MM.1S (cell line): Measurements from ENCODE around the gene RAI1.

Experiments
- DNase-seq: peaks from one replicate; pipeline ENCODE4 v3.0.0-alpha.2; 2015
- H2AFZ ChIP-seq: fragments of 300-600 bp; sonication (generic); 2 replicates; pipeline ENCODE4 v1.6.0; 2016; ENCODE audit warnings: antibody characterized with exemption, low read length
- H3F3A ChIP-seq: fragments of 300-600 bp; sonication (generic); 2 replicates; pipeline ENCODE4 v1.6.1; 2016; ENCODE audit warnings: mild to moderate bottlenecking, antibody characterized with exemption, low read length, moderate library complexity, mixed read lengths; ENCODE audit not compliant: insufficient read depth
- H3K27ac ChIP-seq: fragments of 300-600 bp; sonication (generic); 2 replicates; pipeline ENCODE4 v1.5.1; 2016; ENCODE audit warnings: mild to moderate bottlenecking, low read length
- H3K27me3 ChIP-seq: fragments of 300-600 bp; sonication (generic); replicated peaks from 2 replicates; pipeline ENCODE4 v1.6.0; 2016; ENCODE audit warnings: low read length; ENCODE audit not compliant: insufficient read depth
- H3K36me3 ChIP-seq: fragments of 300-600 bp; sonication (generic); replicated peaks from 2 replicates; pipeline ENCODE4 v1.6.1; 2016; ENCODE audit warnings: mild to moderate bottlenecking, low read length, mixed read lengths; ENCODE audit not compliant: insufficient read depth
- H3K4me1 ChIP-seq: fragments of 300-600 bp; sonication (generic); 2 replicates; pipeline ENCODE4 v1.6.1; 2016; ENCODE audit warnings: low read length, mixed read lengths
- H3K4me2 ChIP-seq: fragments of 300-600 bp; sonication (generic); 2 replicates; pipeline ENCODE4 v1.6.0; 2016; ENCODE audit warnings: low read depth, low read length
- H3K4me3 ChIP-seq: fragments of 300-600 bp; sonication (generic); 2 replicates; pipeline ENCODE4 v1.5.1; 2016; ENCODE audit warnings: low read length, mixed read lengths
- H3K79me2 ChIP-seq: fragments of 300-600 bp; sonication (generic); 2 replicates; pipeline ENCODE4 v1.6.1; 2016; ENCODE audit warnings: mixed run types, low read length, mixed read lengths
- H3K9ac ChIP-seq: fragments of 300-600 bp; sonication (generic); 2 replicates; pipeline ENCODE4 v1.6.1; 2016; ENCODE audit warnings: low read length, mixed read lengths
- H3K9me2 ChIP-seq: fragments of 300-600 bp; sonication (generic); replicated peaks from 2 replicates; pipeline ENCODE4 v1.6.1; 2016; ENCODE audit warnings: mild to moderate bottlenecking, low read length, mixed read lengths; ENCODE audit not compliant: insufficient read depth
- H3K9me3 ChIP-seq: fragments of 300-600 bp; sonication (generic); replicated peaks from 2 replicates; pipeline ENCODE4 v1.6.1; 2016; ENCODE audit warnings: mild to moderate bottlenecking, low read length, mixed read lengths; ENCODE audit not compliant: insufficient read depth
- H4K20me1 ChIP-seq: fragments of 300-600 bp; sonication (generic); 2 replicates; pipeline ENCODE4 v1.6.1; 2016; ENCODE audit warnings: mild to moderate bottlenecking, low read length, moderate library complexity, mixed read lengths; ENCODE audit not compliant: insufficient read depth
- CTCF ChIP-seq: fragments of 300-600 bp; sonication (generic); IDR thresholded peaks from 2 replicates; pipeline ENCODE4 v1.5.1; 2016; ENCODE audit warnings: antibody characterized with exemption, low read length, mixed read lengths
- EZH2 ChIP-seq: fragments of 300-600 bp; sonication (generic); optimal IDR thresholded peaks from 2 replicates; pipeline ENCODE3; 2017; ENCODE audit warnings: low read depth, mild to moderate bottlenecking, antibody characterized with exemption, low read length, mixed read lengths
- EZH2phosphoT487 ChIP-seq: fragments of 300-600 bp; sonication (generic); IDR thresholded peaks from 2 replicates; pipeline ENCODE4 v1.6.1; 2018; ENCODE audit warnings: antibody characterized with exemption, low read length

The RAI1 gene

GRCh38 chr17:17714879-17715278, 33.6 kb downstream of the RAI1 start:
- no peaks in the 10 kb centered on the region for H4K20me1 ChIP-seq
- H3K36me3 ChIP-seq = no peaks in the 10 kb centered on the region
- no peak overlapping the region for H2AFZ ChIP-seq
- H3K27me3 ChIP-seq = no peaks in the 10 kb centered on the region
- H3K4me1 ChIP-seq = peaks cover 23% of the 10 kb centered on the region
- H3K9me3 ChIP-seq = no peaks in the 10 kb centered on the region
- H3K79me2 ChIP-seq = peaks cover 64% of the 10 kb centered on the region
- H3F3A ChIP-seq = no peaks in the 10 kb centered on the region
- H3K4me2 ChIP-seq = no peak overlapping the region
- no peak overlapping the region for H3K27ac ChIP-seq
- no peak for DNase-seq
- no peak for TF ChIP-seq EZH2phosphoT487
- no peak for TF ChIP-seq EZH2
- no peak for TF ChIP-seq CTCF
- H3K9me2 ChIP-seq = no peaks in the 10 kb centered on the region
- no peak overlapping the region for H3K9ac ChIP-seq
- H3K4me3 ChIP-seq = no peak overlapping the region

GRCh38 chr17:17716837-17717523, 35.7 kb downstream of the RAI1 start:
- H2AFZ ChIP-seq = no peak overlapping the region
- no peaks in the 10 kb centered on the region for H4K20me1 ChIP-seq
- H3K4me2 ChIP-seq = peak overlapping the region; percentile 63; the same call in 1 of the 2 replicates
- no peak overlapping the region for H3K9ac ChIP-seq
- no peak overlapping the region for H3K27ac ChIP-seq
- peaks cover 66% of the 10 kb centered on the region for H3K79me2 ChIP-seq
- no peaks in the 10 kb centered on the region for H3K36me3 ChIP-seq
- no peaks in the 10 kb centered on the region for H3F3A ChIP-seq
- no peak for TF ChIP-seq EZH2
- TF ChIP-seq CTCF = no peak
- H3K4me3 ChIP-seq = no peak overlapping the region
- no peaks in the 10 kb centered on the region for H3K9me3 ChIP-seq
- no peaks in the 10 kb centered on the region for H3K27me3 ChIP-seq
- peaks cover 23% of the 10 kb centered on the region for H3K4me1 ChIP-seq
- DNase-seq = no peak
- no peaks in the 10 kb centered on the region for H3K9me2 ChIP-seq

GRCh38 chr17:17718251-17718650, 37.0 kb downstream of the RAI1 start:
- H3K27me3 ChIP-seq = no peaks in the 10 kb centered on the region
- peak overlapping the region; percentile 63 for H3K4me2 ChIP-seq

More at GRCh38 chr17:17718251-17718650, 37.0 kb downstream of the RAI1 start:
- no peak for TF ChIP-seq EZH2phosphoT487
- no peak for TF ChIP-seq EZH2
- no peak for TF ChIP-seq CTCF
- Histone ChIP-seq H3K4me1 (peaks cover 23% of the 10 kb centered on the region), H3K9me3 (no peaks in the 10 kb centered on the region), H3K4me3 (peak overlapping the region; percentile 2), H3K79me2 (peaks cover 59% of the 10 kb centered on the region), H3K36me3 (no peaks in the 10 kb centered on the region), H3K9ac (peak overlapping the region; percentile 16; the same call in 1 of the 2 replicates), H2AFZ (0 out of 2 replicates have a peak overlapping the region, but pooled peaks have one; percentile 9), H4K20me1 (no peaks in the 10 kb centered on the region), H3K9me2 (no peaks in the 10 kb centered on the region), H3K27ac (peak overlapping the region; percentile 36; the same call in 1 of the 2 replicates), H3F3A (no peaks in the 10 kb centered on the region)
- peak; percentile 61 for DNase-seq
